Endothelial cell of hepatic sinusoid (primary cell): ENCODE results near the gene ZMYM4.

Experiments
- in situ Hi-C: cut with HindIII; loops from 2 replicates; pipeline ENCODE4 v1.10.0; 2017; ENCODE audit warnings: low sequenced_read_pairs

Gene ZMYM4

GRCh38 chr1:35394386-35394785, 125.9 kb downstream of the ZMYM4 start:
- in situ Hi-C loops = no loop called here

GRCh38 chr1:35398739-35399138, 130.2 kb downstream of the ZMYM4 start:
- in situ Hi-C loops = no loop called here

- in situ Hi-C loops = no loop called here
These were observed 132.5 kb downstream of the ZMYM4 start for GRCh38 chr1:35401049-35401448.

GRCh38 chr1:35406103-35406502, 137.6 kb downstream of the ZMYM4 start:
- in situ Hi-C loops = no loop called here

GRCh38 chr1:35407743-35408142, 139.2 kb downstream of the ZMYM4 start:
- in situ Hi-C loops = no loop called here

- in situ Hi-C loops = no loop called here
These were observed 140.4 kb downstream of the ZMYM4 start for GRCh38 chr1:35408925-35409324.

- in situ Hi-C loops = no loop called here
These were observed 157.6 kb downstream of the ZMYM4 start for GRCh38 chr1:35426097-35426586.

GRCh38 chr1:35428360-35428759, 159.9 kb downstream of the ZMYM4 start:
- in situ Hi-C loops = no loop called here

GRCh38 chr1:35430762-35431161, 162.3 kb downstream of the ZMYM4 start:
- in situ Hi-C loops = no loop called here

GRCh38 chr1:35431173-35431599, 162.7 kb downstream of the ZMYM4 start:
- in situ Hi-C loops = no loop called here

- in situ Hi-C loops = no loop called here
These were observed 163.7 kb downstream of the ZMYM4 start for GRCh38 chr1:35432231-35432630.

- in situ Hi-C loops = no loop called here
These were observed 165.2 kb downstream of the ZMYM4 start for GRCh38 chr1:35433714-35434113.

- in situ Hi-C loops = no loop called here
These were observed 166.2 kb downstream of the ZMYM4 start for GRCh38 chr1:35434703-35435102.

- in situ Hi-C loops = no loop called here
These were observed 167.6 kb downstream of the ZMYM4 start for GRCh38 chr1:35436078-35436477.

- in situ Hi-C loops = no loop called here
These were observed 168.7 kb downstream of the ZMYM4 start for GRCh38 chr1:35437200-35437599.

GRCh38 chr1:35439626-35440025, 171.1 kb downstream of the ZMYM4 start:
- in situ Hi-C loops = no loop called here

- in situ Hi-C loops = no loop called here
These were observed 173.5 kb downstream of the ZMYM4 start for GRCh38 chr1:35441926-35442579.

- in situ Hi-C loops = no loop called here
These were observed 174.2 kb downstream of the ZMYM4 start for GRCh38 chr1:35442734-35443133.

GRCh38 chr1:35443768-35444518, 175.4 kb downstream of the ZMYM4 start:
- in situ Hi-C loops = no loop called here

GRCh38 chr1:35444519-35444774, 175.9 kb downstream of the ZMYM4 start:
- in situ Hi-C loops = no loop called here

- in situ Hi-C loops = no loop called here
These were observed 178.8 kb downstream of the ZMYM4 start for GRCh38 chr1:35447278-35447677.

GRCh38 chr1:35448344-35448801, 179.9 kb downstream of the ZMYM4 start:
- in situ Hi-C loops = no loop called here
